Pancreas (tissue), 10 donors: ENCODE results near the gene PSME3. TPM values are rescaled to one million over a fixed set of nuclear protein-coding genes. Genes with fewer than 3 reads are reported as not detected.
A peak's percentile ranks its signal among the peaks of the same experiment; 100 is the strongest.
"Not testable (repeated sequence)": the region's sequence is repeated elsewhere in the genome, so short reads cannot be mapped to it uniquely, and the experiment has no call there.

ENCODE experiments used
- ATAC-seq, 4 donors: fragments of 200-7000 bp; cut with Tn5 transposase; one replicate each; pipeline versions ENCODE4 v1.8.0 to v1.9.1; 2020; ENCODE audit warnings: mild to moderate bottlenecking in 4 of 4, moderate library complexity in 4 of 4
- DNase-seq, 6 donors: peaks; one replicate each; pipeline ENCODE4 v3.0.0-alpha.2; 2020
- FAIRE-seq: peaks from 2 replicates; lab custom pipeline; 2012; peaks lifted over from hg19 to GRCh38; lab: Jason Lieb, UNC
- H3K27ac ChIP-seq, 4 donors: fragments of 200-600 bp; sonication (generic); 1 replicate in 3 of 4; 2 replicates in 1 of 4; pipeline versions ENCODE4 v1.5.0 to v1.8.0; 2020
- H3K27me3 ChIP-seq, 4 donors: fragments of 200-600 bp; one replicate each; pipeline ENCODE4 v1.8.0; 2021
- H3K36me3 ChIP-seq, 3 donors: fragments of 200-600 bp; sonication (generic) in 1 of 3; one replicate each; pipeline versions ENCODE4 v1.5.0 to v1.8.0; 2020 to 2021
- H3K4me1 ChIP-seq, 3 donors: fragments of 200-600 bp; one replicate each; pipeline ENCODE4 v1.8.0; 2021
- H3K4me3 ChIP-seq, 4 donors: fragments of 200-600 bp; sonication (generic) in 2 of 4; one replicate each; pipeline versions ENCODE4 v1.5.0 to v1.8.0; 2020 to 2021
- H3K9me3 ChIP-seq, 4 donors: fragments of 200-600 bp; one replicate each; pipeline ENCODE4 v1.8.0; 2021
- WGBS, 2 donors: extraction: QIAGEN DNeasy Blood & Tissue Kit; methylation state at CpG; one replicate each; pipeline ENCODE4 v1.1.7; 2013; 5-methylcytosine and 5-hydroxymethylcytosine counted together
- intact Hi-C, 3 donors: fragments of 100-400 bp; cut with DNase I; formaldehyde crosslinking; loops; one replicate each; pipeline versions ENCODE4 v1.11.1 to v1.14.2; 2022
- polyA plus RNA-seq, 2 donors: library from polyadenylated mRNA; stranded (reverse); fragments of 200-250 nt; gene quantifications; one replicate each; pipeline ENCODE4 v1.2.3, GENCODE V29; 2013
- total RNA-seq, 6 donors: library from RNA; stranded (reverse); fragmentation: NEBNext Ultra II Directional in 4 of 6; extraction: Animal tissue kit (Norgen Biotek cat#: 25700) in 4 of 6; gene quantifications; one replicate each; pipeline versions ENCODE4 v1.2.1 to v1.2.4, GENCODE V29; 2021 to 2023
- TF ChIP-seq, protein P1 (sequence below), 4 donors: fragments of 200-600 bp; sonication (generic) in 3 of 4; IDR thresholded peaks; one replicate each; pipeline versions ENCODE4 v1.5.0 to v1.8.0; 2021; ENCODE audit warnings: antibody characterized with exemption in 4 of 4
- donor health status: healthy with polysubstance abuse.
- donor health status: DM: no; HTN: no; CAD: no; lungs with moderate emphysema.
- donor health status: DM: no; HTN: no; CAD: no.
- donor health status: control.
- donor health status: control.
- donor health status: Bipolar disorder and iron deficiency.
- donor health status: DM: yes; HTN: yes; CAD: no.
- donor health status: DM: no; HTN: no; CAD: no.
- donor health status: DM: no; HTN: no; CAD: no.
- donor health status: DM: yes; HTN: yes; CAD: no.

PSME3 gene
- total and polyA plus RNA-seq, 8 donors: 17.8 to 51.6 (median 35.8) TPM

DNA sequence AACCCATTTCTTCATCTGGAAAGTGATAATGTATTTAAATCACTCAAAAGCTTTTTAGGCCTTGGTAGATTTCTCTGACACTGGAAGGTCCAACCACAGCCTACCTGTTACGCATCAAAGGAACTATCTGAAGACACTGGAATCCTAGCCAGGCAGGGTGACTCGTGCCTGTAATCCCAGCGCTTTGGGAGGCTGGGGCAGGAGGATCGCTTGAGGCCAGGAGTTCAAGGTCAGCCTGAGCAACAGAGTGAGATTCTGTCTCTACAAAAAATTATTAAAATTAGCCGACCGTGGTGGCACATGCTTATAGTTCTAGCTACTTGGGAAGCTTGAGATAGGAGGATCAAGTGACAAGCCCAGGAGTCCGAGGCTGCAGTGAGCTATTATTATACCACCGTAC lies 49.0 kb downstream of the PSME3 start:
- TF ChIP-seq, protein P1, sequence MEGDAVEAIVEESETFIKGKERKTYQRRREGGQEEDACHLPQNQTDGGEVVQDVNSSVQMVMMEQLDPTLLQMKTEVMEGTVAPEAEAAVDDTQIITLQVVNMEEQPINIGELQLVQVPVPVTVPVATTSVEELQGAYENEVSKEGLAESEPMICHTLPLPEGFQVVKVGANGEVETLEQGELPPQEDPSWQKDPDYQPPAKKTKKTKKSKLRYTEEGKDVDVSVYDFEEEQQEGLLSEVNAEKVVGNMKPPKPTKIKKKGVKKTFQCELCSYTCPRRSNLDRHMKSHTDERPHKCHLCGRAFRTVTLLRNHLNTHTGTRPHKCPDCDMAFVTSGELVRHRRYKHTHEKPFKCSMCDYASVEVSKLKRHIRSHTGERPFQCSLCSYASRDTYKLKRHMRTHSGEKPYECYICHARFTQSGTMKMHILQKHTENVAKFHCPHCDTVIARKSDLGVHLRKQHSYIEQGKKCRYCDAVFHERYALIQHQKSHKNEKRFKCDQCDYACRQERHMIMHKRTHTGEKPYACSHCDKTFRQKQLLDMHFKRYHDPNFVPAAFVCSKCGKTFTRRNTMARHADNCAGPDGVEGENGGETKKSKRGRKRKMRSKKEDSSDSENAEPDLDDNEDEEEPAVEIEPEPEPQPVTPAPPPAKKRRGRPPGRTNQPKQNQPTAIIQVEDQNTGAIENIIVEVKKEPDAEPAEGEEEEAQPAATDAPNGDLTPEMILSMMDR (IDR thresholded peaks at IDR 0.05): no peak
- Histone ChIP-seq H3K27ac (no peak overlapping the region), H3K27me3 (no peaks in the 10 kb centered on the region), H3K36me3 (no peaks in the 10 kb centered on the region), H3K4me3 (no peak overlapping the region), H3K4me1 (no peaks in the 10 kb centered on the region), H3K9me3 (no peaks in the 10 kb centered on the region)
- FAIRE-seq (no peak), ATAC-seq (no peak), DNase-seq (no peak)
- 87 to 91% methylated on average over 8 of the region's 8 CpGs for WGBS, 2 donors
- intact Hi-C loops: no loop called here

DNA sequence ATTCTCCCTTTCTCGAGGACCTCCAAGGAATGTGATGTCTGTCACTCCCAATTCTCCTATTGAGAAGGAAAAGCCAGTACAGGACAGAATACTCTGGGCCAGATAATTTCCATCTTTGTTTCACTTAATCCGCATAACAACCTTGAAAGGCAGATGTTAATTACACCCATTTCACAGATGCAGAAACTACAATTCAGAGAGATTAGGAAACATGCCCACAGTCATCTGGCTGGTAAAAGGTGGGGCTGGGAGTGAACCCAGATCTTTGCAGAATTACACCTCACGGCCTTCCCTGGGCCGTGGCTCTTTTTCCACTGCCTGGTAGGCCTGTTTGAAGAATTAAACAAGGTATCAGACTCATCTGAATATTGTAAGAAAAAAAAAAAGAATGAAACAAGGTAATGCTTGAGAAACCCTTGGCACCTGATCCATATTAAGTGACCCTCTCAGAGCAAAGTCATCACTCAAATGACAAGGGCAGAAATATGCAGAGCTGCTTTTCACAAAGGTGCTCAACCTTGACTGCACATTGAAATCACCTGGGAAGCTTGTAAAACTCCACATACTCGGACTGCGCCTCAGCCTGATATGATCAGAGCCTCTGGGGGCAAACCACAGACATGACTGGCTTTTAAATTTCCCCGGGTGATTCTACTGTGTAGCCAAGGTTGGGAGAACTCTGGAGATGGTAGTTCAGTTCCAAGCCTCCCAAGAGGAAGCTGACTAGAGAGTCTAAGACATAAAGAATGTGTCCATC lies 50.8 kb downstream of the PSME3 start:
- 65 to 70% methylated on average over 7 of the region's 7 CpGs for WGBS, 2 donors
- no peak for DNase-seq
- Histone ChIP-seq H3K27ac (no peak overlapping the region), H3K4me1 (no peaks in the 10 kb centered on the region), H3K36me3 (no peaks in the 10 kb centered on the region), H3K4me3 (no peak overlapping the region), H3K9me3 (no peaks in the 10 kb centered on the region), H3K27me3 (no peaks in the 10 kb centered on the region)
- intact Hi-C loops: no loop called here
- no peak for FAIRE-seq
- TF ChIP-seq, protein P1 (IDR thresholded peaks at IDR 0.05): no peak
- ATAC-seq: peak in 1 of 4 donors; percentile 41

DNA sequence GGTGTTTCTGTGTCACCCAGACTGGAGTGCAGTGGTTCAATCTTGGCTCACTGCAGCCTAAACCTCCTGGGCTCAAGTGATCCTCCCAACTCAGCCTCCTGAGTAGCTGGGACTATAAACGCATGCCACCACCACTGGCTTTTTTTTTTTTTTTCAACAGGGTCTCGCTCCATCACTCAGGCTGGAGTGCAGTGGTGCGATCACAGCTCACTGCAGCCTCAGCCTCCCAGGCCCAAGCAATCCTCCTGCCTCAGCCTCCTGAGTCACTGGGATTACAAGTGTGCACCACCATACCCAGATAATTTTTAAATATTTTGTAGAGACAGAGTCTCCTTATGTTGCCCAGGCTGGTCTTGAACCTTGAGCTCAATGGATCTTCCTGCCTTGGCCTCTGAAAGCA lies 52.6 kb downstream of the PSME3 start:
- H3K9me3 ChIP-seq, intact Hi-C loops, DNase-seq, ATAC-seq, H3K27ac ChIP-seq, FAIRE-seq, H3K27me3 ChIP-seq, H3K36me3 ChIP-seq, H3K4me3 ChIP-seq, H3K4me1 ChIP-seq: not testable (repeated sequence)
- 95 to 100% methylated on average over 3 of the region's 3 CpGs for WGBS, 2 donors

DNA sequence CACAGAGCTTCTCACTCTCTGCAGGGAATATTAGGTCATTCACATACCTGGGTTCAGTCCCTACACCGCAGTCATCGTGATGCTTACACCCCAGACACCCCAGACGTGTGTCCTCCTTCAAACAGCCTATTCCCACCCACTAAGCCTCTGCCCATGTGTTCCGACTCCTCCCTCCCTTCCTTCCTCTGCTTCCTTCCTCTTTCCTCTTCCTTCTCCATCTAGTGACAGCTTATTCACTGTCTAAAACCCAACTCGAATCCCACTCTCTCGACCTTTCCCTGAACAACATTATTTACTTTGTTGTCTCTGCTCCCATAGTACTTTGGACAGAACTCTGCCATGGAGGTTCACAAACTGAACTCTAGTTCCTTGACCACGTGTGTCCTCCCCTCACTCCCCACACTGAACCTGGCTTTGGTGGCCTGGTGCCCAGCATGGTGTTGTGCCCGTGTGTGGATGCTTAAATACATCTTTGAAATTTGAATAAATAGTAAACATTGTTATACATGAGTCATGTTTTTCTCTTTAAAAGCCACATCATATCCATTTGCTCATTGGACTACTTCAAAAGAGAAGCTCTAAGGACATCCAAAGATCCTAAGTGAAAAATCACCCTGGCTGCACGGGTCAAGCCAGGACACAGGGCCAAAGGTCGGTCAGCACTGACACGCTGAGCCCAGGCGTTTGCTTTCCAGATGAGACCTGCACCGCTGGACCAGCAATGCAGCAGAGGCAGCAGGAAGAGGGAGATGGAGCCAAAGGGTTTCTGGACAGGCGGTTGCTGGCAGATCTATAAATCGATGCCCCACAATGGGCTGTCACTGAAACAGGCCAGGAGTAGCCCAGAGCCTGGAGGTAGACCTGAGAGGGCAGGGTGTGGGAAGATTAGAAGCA lies 53.3 kb downstream of the PSME3 start:
- intact Hi-C loops: no loop called here
- DNase-seq: no peak
- H3K9me3 ChIP-seq: no peaks in the 10 kb centered on the region
- H3K4me1 ChIP-seq: peaks cover 0 to 3% (median 0%) of the 10 kb centered on the region in 3 donors
- peak in 3 of 4 donors; percentile 17 to 37 (median 27) for ATAC-seq
- no peak overlapping the region for H3K4me3 ChIP-seq
- H3K27ac ChIP-seq: no peak overlapping the region
- TF ChIP-seq, protein P1 (IDR thresholded peaks at IDR 0.05): no peak
- H3K27me3 ChIP-seq: no peaks in the 10 kb centered on the region
- H3K36me3 ChIP-seq: no peaks in the 10 kb centered on the region
- 51 to 55% methylated on average over 15 of the region's 15 CpGs for WGBS, 2 donors
- no peak for FAIRE-seq

DNA sequence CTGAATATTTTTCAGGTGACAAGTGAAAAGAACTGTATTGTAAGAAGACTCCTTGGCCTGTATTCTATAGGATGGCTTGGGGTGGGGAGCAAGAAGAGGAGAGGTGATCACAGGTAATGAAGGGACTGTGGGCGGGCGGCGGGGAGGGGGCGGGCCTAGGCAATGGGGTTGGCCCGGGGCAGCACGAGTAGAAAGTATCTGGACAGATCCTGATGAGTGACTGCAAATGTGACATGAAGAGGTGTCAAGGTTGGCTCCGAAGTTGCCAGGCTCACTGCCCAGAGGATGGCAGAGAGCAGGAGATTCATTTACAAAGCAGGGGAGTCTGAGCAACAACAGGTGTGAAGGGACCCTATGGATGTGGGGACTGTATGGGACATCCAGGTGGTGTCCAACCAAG lies 56.6 kb downstream of the PSME3 start:
- FAIRE-seq: no peak
- Histone ChIP-seq H3K4me3 (no peak overlapping the region), H3K4me1 (peaks cover 15 to 32% (median 22%) of the 10 kb centered on the region in 3 donors), H3K27me3 (no peaks in the 10 kb centered on the region), H3K9me3 (no peaks in the 10 kb centered on the region), H3K36me3 (no peaks in the 10 kb centered on the region), H3K27ac (no peak overlapping the region)
- ATAC-seq: no peak
- intact Hi-C loops: no loop called here
- TF ChIP-seq, protein P1 (IDR thresholded peaks at IDR 0.05): no peak
- 84% methylated on average over 7 of the region's 7 CpGs for WGBS, 2 donors
- no peak for DNase-seq
